ENCODE data around the gene DOCK2.
"Not testable (repeated sequence)": the region's sequence is repeated elsewhere in the genome, so short reads cannot be mapped to it uniquely, and the experiment has no call there.

Gene DOCK2

DNA sequence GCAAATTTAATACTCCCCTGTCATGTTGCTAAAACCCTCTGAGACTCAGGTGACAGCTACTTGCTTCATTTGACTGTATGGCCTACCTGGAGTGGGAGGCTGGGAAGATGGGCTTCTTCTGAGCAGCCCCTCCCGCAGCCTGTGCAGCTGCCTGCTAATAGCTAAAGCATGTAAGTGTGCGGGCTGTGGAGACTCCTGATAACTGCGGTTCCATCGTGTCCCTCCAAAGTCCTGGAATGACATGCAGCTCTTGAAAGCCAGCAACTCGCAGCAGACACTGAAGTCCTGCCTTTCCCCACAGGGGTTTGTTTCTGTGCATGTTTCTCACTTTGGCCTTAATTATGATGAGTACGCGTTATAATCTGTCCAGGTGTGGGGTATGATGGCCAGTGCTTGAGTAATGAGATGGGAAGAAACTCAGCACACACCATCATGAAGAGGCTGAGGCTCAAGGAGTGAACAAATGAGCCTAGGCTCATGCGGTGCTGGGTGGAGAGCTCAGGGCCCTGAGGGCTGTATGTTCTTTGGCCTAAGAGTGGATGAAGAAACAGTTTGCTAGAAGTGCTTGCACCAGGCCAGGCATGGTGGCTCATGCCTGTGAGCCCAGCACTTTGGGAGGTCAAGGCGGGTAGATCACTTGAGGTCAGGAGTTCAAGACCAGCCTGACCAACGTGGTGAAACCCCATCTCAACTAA, 119.1 kb downstream of the DOCK2 start:
- DNase-seq (no peak), ATAC-seq (no peak)

- no peak for ATAC-seq
- DNase-seq = no peak
These were observed 119.9 kb downstream of the DOCK2 start for GRCh38 chr5:169757016-169757415.

DNA sequence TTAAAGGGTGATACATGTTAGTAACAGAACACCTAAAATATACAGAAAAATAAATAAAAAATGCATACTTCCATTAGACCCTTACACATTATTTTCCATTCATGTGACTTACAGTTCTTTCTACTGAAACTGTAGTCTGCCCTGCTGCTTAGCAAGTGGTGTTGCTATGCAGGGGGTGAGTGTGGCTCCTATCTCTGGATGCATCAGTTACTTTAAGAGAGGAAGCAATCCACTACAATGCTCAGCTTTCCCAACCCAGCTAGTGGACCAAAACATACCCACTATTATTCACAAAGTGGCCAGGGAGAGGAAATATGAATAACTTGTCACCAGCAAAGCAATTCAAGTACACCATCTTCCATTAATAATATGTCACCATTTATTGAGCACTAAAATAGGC, 121.8 kb downstream of the DOCK2 start:
- ATAC-seq (no peak), DNase-seq (no peak)

DNA sequence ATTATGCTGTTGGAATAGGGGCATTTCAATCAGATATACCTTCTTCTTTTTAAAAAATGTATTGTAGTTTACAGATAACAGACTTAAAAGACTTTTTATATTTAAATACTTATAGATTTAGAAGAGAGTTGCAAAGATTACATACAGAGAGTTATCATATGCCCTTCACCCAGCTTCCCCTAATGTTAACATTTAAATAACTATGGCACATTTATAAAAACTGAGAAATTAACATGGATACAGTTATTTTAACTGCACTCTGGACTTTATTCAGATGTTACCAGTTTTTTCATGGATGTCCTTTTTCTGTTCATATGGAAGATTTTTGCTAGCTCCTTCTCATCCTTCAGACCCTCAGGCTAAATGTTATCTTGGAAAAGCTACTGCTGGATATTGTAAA, 123.2 kb downstream of the DOCK2 start:
- no peak for DNase-seq
- ATAC-seq = no peak

DNA sequence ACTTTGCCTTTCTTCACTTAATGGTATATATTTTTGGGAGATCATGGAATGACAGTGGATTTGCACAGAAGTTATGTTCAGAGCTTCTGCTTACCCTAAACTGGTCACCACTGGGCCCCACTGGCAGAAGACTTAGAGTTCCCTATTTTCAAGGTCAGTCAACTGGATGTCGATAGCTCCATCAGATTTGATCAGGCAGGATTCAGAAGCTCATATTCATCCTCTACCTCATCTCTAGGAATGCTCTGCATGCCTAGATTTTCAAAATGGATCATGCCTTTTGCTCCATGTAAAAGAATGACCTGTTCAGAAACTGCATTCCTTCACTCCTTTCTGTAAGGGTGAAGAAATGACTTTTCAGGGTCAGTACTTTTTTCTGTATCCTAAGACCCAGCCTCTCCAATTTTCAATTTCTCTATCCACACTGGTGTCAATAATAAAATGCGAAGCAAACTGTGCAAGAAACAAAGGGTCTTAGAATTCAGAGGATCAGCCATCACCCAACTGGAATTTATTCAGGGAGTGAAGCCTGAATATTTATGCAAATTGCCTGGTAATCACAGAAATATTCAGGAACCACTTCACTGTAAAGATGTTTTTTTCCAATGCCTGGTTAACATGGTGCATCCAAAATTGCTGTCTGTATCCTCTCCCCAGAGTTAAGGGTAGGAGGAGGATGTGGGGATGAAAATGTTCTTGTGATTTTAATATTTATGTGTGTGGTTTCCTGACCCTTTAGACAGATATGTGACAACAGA, 125.4 kb downstream of the DOCK2 start:
- no peak for ATAC-seq
- no peak for DNase-seq

DNA sequence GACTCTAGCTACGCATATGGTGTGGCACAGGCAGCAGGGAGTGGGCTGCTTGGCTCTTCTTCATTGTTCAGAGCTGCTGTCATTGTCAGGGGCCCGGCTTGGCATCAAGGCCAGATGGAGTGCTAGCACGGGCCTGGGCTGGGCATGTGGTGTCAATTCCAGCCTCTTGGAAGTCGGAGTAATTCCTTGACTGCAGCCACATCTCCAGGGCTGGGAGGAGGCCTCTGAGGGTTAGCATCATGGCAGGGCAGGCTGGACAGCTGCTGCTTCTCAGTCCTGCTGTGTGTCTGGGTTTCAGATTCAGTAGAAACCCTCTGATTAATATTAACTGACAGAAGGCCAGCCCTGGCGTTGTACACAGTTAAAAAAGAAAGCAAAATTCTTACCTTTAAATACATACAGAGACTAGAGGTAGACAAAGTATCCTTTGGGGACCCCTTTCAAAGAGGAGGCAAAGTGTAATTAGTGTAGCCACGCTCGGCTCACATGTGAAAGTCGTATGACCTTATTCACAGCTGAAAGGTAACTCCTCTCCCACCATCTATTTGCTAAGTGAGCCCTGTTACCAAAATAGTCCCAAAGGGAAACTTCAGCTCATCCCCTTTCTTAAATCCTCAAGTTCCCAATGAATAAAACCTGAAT, 126.4 kb downstream of the DOCK2 start:
- DNase-seq = no peak
- ATAC-seq = no peak

GRCh38 chr5:169764018-169764378, 126.9 kb downstream of the DOCK2 start:
- no peak for DNase-seq
- ATAC-seq = no peak

DNA sequence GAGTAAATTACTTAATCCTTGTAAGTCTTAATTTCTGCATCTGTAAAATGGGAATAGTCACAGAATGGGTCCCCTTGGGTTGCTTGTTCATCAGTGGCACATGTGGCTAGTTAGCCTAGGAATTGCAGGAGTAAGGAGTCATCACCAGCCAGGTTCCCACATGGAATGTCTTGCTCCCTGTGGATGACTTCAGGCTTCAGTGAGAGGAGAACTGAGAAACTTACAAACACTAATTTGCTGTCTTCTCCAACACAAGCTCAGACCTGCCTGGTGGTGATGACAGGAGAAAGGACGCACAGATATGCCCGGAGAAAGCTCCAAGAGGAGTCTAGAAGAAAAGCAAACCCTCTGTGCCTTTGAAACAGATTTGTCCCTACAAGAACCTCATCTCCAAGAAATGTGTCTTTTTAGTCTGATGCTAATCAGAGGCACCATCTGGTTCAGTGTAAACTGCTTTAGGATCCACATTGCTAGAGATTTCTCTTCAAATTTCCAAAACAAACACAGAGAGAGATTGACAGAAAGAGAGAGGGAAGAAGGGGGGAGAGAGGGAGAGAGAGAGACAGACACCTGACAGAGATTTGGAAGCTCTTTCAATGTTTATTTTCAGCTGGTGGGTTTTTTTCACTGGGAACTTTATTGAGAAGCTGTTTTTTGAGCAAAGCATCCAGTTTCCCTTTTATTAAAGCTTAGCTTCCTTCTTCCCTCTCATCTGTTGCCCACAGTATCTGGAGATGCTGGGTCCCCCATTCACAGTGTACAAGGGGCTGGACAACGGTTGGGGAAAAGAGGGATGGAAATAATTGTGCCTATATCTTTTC, 128.3 kb downstream of the DOCK2 start:
- no peak for ATAC-seq
- DNase-seq = no peak

DNA sequence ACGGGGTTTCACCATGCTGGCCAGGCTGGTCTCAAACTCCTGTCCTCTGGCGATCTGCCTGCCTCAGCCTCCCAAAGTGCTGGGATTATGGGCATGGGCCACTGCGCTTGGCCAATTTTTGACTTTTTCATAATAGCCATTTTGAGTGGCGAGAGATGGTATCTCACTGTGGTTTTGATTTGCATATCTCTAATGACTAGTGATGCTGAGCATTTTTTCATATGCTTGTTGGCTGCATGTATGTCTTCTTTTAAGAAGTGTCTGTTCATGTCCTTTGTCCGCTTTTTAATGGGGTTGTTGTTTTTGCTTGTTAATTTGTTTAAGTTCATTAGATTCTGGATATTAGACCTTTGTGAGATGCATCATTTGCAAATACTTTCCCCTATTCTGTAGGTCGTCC, 129.9 kb downstream of the DOCK2 start:
- not testable (repeated sequence) for DNase-seq, ATAC-seq

- ATAC-seq (no peak), DNase-seq (no peak)
These were observed 130.9 kb downstream of the DOCK2 start for GRCh38 chr5:169767938-169768337.

DNA sequence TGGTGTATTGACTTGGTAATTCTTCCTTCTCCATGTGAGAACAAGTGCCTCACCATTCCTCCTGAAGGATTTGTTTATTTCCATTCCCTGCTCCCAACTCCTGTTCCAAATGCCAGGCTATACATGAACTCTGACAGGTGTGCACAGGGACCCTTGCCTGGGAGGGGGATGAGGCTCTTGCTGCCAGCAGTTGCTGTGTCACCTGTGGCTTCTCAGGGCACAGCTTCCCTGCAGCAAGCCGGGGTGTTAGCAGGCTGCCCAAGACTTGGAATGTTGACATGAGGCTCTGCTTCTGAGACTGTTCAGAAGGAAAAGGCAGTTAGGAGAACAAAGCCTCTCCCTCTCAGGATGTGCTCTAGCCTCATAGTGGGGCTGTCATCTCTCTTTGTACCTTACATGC, 131.3 kb downstream of the DOCK2 start:
- no peak for DNase-seq
- ATAC-seq = no peak

DNA sequence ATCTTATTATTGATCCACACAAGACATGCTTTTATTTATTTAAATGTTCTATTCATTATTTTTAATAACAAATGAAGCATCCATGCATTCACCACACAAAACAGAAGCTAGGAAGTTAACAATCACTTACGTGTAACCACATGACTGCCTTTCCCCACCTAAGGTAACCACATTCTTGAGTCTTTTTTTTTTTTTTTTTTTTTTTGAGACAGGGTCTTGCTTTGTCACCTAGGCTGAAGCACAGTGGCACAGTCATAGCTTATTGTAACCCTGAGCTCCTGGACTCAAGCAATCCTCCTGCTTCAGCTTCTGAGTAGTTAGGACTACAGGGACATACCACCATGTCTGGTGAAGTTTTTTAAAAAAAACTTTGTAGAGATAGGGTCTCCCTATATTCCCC, 133.0 kb downstream of the DOCK2 start:
- ATAC-seq = no peak
- DNase-seq = no peak

DNA sequence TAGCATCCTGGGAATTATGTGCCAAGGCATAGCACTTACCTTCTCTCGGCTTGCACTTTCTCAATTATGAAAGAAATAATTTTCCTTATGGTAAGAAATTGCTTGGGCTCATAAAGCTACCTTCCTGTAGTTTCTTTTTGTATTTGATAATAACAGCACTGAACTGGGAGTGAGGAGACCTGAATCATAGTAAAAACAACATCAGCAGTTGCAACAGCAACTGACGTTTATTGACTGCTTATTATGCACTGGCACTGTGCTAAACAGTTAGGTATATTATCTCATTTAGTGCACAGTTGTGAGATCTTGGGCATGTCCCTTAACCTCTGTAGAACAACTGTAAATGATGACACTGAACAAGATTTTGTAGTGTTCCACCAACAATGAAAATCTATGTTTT, 135.2 kb downstream of the DOCK2 start:
- ATAC-seq (no peak), DNase-seq (no peak)

DNA sequence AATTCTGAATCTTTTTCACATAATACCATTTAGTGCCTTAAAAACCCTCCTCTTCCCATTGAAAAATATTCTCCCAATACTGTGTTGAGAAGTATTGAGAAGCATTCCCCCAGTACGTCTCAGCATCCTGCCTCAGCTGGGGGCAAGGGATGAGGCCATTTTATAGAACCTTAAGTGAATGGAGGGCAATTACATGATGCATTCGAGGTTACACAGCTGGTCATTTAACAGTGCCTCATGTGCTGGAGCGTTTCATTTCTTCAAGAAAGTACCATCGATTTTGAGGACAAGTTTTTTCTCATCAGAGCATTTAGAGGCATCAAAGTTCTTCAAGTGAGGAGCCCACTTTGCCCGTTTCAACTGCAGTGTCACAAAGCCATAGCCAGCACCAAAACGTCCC, 135.6 kb downstream of the DOCK2 start:
- no peak for ATAC-seq
- DNase-seq = no peak

- ATAC-seq = no peak
- DNase-seq = no peak
These were observed 140.1 kb downstream of the DOCK2 start for GRCh38 chr5:169777159-169777558.

DNA sequence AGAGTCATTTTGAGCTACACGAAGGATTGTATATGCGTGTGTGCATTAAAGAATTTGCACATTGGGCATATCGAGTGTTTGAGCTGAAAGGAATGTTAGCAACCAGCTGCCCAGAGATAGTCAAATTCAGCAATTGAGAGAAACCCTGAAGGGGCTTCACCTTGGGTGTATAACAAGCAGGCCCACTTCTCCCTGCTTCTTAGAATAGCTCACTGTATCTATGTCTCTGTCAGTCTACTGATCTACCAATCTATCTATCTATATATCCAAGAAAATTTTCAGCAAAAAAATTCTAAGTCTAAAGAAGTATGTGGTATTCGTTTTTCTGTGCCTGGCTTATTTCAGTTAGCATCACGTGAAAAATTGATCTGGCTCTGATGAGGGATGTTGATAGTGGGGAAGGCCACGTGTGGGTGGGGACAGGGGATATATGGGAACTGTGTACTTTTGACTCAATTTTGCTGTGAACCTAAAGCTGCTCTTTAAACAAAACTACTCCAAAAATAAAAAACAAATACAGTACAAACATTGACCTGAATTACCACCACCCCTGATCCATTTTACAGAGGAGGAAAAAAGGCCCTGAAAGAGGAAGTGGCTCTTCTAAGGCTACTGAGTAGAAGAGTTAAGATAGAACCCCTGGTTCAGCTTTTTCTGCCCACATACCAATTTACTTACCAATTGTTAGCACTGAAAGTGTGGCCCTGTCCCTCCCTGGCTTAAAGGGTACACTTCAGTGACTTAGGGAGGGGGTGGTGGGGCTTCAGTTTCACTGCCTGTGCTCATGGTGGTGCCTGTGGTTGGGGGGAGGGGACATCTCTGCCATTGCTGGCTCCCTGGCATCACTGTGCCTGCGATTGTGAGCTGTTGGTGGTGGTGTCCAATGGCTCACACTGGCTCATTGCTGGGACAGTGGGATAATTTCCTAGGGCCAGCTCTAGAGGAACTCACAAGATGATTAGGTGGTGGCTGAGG, 141.8 kb downstream of the DOCK2 start:
- DNase-seq (no peak), ATAC-seq (peak; percentile 54)

GRCh38 chr5:169781420-169782345, 144.6 kb downstream of the DOCK2 start:
- ATAC-seq (no peak), DNase-seq (no peak)

- DNase-seq = no peak
- ATAC-seq = no peak
These were observed 148.9 kb downstream of the DOCK2 start for GRCh38 chr5:169785771-169786618.

- no peak for ATAC-seq
- DNase-seq = no peak
These were observed 151.1 kb downstream of the DOCK2 start for GRCh38 chr5:169788168-169788567.

Data from stimulated activated naive CD8-positive, alpha-beta T cell treated with anti-CD3 and anti-CD28 coated beads, Interleukin-15, Interleukin-2, amounts not matched to agents 100 U/mL and 50 U/mL, for 24 hours (primary cell).